Activated CD8-positive, alpha-beta memory T cell treated with anti-CD3 and anti-CD28 coated beads for 24 hours (primary cell): ENCODE results near the gene LHFPL3.

Experiments used
- DNase-seq: peaks from one replicate; pipeline ENCODE4 v3.0.0-alpha.2; 2020

The LHFPL3 gene

GRCh38 chr7:104371980-104372357 lies 43.6 kb downstream of the LHFPL3 start:
- DNase-seq: no peak

- no peak for DNase-seq
Observed at GRCh38 chr7:104382616-104383015, 54.2 kb downstream of the LHFPL3 start.

- no peak for DNase-seq
Observed at GRCh38 chr7:104386943-104387342, 58.5 kb downstream of the LHFPL3 start.

- DNase-seq: no peak
Observed at GRCh38 chr7:104388222-104388621, 59.8 kb downstream of the LHFPL3 start.

GRCh38 chr7:104395162-104395561 lies 66.8 kb downstream of the LHFPL3 start:
- no peak for DNase-seq

- DNase-seq: no peak
Observed at GRCh38 chr7:104397442-104397841, 69.0 kb downstream of the LHFPL3 start.

GRCh38 chr7:104408371-104408770 lies 80.0 kb downstream of the LHFPL3 start:
- no peak for DNase-seq

- no peak for DNase-seq
Observed at GRCh38 chr7:104410742-104411141, 82.3 kb downstream of the LHFPL3 start.

- no peak for DNase-seq
Observed at GRCh38 chr7:104412911-104413310, 84.5 kb downstream of the LHFPL3 start.

GRCh38 chr7:104414216-104414615 lies 85.8 kb downstream of the LHFPL3 start:
- no peak for DNase-seq

- DNase-seq: no peak
Observed at GRCh38 chr7:104415700-104416099, 87.3 kb downstream of the LHFPL3 start.

- DNase-seq: no peak
Observed at GRCh38 chr7:104416866-104417393, 88.5 kb downstream of the LHFPL3 start.

GRCh38 chr7:104431930-104432329 lies 103.5 kb downstream of the LHFPL3 start:
- no peak for DNase-seq

GRCh38 chr7:104434129-104434528 lies 105.7 kb downstream of the LHFPL3 start:
- no peak for DNase-seq

GRCh38 chr7:104442481-104442880 lies 114.1 kb downstream of the LHFPL3 start:
- no peak for DNase-seq

GRCh38 chr7:104444017-104444416 lies 115.6 kb downstream of the LHFPL3 start:
- DNase-seq: no peak

- DNase-seq: no peak
Observed at GRCh38 chr7:104445393-104445792, 117.0 kb downstream of the LHFPL3 start.

GRCh38 chr7:104450861-104451260 lies 122.5 kb downstream of the LHFPL3 start:
- no peak for DNase-seq

- DNase-seq: no peak
Observed at GRCh38 chr7:104453190-104453589, 124.8 kb downstream of the LHFPL3 start.

GRCh38 chr7:104458875-104459274 lies 130.5 kb downstream of the LHFPL3 start:
- no peak for DNase-seq

GRCh38 chr7:104469166-104469820 lies 140.9 kb downstream of the LHFPL3 start:
- no peak for DNase-seq

- no peak for DNase-seq
Observed at GRCh38 chr7:104480529-104480928, 152.1 kb downstream of the LHFPL3 start.

- no peak for DNase-seq
Observed at GRCh38 chr7:104482362-104483037, 154.1 kb downstream of the LHFPL3 start.

- DNase-seq: no peak
Observed at GRCh38 chr7:104486931-104487330, 158.5 kb downstream of the LHFPL3 start.

GRCh38 chr7:104487642-104488041 lies 159.2 kb downstream of the LHFPL3 start:
- DNase-seq: no peak
